GM18517 (cell line): ENCODE measurements around the gene COPS7B.

Experiments
- ATAC-seq: cut with Tn5 transposase; IDR thresholded peaks from one replicate; pipeline ENCODE4 v1.9.1; 2021; ENCODE audit warnings: mild to moderate bottlenecking, moderate library complexity; ENCODE audit not compliant: unreplicated experiment

The COPS7B gene

DNA sequence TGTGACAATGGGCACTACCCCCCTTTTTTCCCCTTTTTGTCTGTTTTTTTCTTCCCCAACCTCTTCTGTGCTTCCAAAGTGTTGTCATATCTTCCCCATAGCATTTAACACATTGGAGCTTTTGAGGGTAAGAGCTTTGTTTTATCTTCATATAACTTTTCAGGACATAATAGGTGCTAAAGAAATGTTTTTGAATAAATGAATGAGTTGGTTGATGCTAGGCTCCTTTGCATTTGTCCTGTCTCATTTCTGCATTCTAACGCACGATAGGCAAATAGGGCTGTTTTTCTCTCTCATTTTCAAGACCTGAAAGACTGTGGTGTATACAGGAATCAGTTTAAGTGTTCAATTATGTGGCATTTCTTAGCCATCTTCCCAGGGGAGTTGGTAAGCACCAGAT, 832 bp upstream of the COPS7B start:
- ATAC-seq, result no peak

DNA sequence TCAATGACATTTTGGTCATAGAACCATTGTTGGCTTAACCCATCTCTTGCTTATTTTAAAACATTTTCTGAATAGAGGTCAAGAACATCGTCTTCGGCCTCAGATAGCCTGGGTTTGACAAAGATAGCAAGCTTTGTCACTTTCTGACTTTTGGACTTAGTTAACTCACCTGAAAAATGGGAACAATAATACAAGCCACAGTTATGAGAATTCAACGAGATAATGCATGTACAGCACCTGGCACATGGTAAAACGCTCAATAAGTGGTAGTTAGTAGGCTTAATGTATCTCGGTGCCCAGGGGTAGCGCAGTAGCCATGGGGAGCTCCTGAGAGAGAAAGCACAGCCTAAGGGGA, 446 bp upstream of the COPS7B start:
- ATAC-seq, result no peak

DNA sequence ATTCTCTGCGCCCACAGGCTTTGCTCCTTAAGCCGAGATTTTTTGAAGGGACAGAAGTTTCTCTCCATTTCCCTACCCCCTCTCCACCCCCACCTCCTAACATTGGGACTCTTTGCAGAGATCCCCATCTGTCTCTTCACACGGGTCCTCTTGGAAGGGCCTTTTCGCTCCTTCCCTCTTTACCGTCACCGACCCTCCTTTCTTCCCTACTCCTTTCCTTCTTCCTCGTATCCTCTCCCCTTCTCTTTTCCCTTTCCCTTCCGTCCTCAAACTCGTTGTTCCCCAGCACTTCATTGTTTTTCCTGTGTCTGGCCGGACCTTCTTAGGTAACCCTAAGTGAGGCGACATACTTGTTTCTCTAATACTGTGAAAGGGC, 660 bp downstream of the COPS7B start:
- no peak for ATAC-seq

DNA sequence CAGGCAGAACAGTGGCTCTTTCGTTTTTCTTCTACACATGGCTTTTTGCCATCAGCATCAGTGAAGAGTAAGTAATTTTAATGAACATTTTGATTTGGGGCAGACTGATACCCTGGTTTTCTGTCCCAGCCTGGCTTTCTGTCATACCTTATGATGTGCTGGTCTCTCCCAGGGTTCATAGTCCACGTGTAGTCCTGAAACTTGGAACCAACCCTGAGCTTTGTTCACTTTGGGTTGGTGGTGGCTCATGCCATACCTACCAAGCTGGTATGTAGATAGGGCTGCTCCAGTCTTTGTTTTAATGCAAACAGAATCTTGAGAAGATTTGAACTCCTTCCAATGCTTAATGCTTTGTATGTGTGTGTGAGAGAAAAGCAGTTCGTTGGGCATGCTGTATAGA, 4.9 kb downstream of the COPS7B start:
- no peak for ATAC-seq

DNA sequence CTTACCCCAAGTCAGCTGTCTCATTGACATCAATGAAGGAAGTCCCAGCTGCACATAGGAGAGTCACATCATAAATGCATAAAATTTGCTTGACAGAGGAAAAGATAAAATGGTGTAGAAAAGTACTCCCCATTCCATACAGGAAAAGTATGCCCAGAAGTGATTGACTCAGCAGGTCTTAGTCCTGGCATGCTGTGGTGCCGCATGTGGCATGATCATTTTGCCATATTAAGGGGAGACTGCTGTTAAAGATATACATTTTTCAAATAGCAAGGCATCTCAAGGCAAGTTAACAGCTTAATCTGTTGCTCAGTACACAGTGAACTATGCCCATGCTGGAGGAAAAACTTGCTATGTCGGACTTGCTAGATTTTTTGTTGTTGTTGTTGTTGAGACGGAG, 8.1 kb downstream of the COPS7B start:
- ATAC-seq, result no peak

DNA sequence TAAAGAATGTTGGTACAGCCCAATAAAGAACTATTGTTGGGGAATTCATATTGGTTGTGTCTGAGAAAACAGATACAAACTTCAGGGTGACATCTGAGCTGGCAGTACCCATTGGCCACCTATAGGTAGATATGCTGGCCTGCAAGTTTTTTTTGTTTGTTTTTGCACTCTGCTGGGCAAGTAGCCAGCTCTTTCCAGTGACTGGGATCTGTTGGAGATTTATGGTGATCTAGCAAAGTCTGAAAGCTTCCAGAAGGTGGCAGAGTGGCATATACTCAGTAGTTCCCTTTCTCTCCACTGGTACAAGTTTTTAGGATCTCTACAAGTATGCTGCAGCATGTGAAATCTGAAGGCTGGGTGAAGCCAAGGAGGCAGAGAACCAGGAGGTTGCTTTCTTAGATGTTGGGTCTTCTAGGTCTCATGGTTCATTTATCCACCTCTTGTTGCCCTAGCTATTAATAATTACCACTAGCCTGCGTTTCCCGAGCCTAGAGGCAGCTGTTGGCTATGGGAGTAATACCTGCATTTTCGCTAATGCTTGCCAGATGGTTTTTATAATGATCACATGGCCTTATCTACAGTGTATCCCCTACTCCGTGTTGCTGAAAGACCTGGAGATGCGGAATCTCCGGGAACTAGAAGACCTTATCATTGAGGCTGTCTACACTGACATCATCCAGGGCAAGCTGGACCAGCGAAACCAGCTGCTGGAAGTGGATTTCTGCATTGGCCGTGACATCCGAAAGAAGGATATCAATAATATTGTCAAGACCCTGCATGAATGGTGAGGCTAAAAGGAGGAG, 9.5 kb downstream of the COPS7B start:
- no peak for ATAC-seq

DNA sequence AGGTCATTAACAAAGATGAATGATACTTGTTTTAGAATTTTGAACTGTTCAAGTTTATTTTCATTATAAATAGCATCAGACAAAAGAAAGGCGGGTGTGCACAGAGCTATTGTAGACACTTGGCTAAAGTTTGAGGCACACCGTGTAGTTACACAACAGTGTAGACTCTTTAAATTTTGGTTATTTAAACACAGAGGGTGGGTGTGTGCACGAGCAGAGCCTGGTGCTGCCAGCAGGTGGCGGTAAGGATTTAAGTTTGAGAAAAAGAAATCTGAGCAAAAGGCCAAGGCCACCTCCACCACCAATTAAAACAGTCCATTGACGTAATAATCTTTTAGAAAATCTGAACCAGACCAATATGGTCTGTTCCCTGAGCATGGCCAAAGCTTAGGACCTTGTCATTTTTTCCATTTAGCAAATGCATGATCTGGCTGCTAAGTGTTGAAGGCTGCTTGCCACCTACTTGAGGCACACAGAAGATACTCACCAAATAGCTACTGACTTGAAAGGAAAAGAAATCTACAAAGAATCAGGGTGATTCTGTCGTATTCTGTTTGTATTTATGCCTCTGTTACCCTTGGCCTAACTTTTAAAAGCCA, 14.3 kb downstream of the COPS7B start:
- ATAC-seq, result no peak

DNA sequence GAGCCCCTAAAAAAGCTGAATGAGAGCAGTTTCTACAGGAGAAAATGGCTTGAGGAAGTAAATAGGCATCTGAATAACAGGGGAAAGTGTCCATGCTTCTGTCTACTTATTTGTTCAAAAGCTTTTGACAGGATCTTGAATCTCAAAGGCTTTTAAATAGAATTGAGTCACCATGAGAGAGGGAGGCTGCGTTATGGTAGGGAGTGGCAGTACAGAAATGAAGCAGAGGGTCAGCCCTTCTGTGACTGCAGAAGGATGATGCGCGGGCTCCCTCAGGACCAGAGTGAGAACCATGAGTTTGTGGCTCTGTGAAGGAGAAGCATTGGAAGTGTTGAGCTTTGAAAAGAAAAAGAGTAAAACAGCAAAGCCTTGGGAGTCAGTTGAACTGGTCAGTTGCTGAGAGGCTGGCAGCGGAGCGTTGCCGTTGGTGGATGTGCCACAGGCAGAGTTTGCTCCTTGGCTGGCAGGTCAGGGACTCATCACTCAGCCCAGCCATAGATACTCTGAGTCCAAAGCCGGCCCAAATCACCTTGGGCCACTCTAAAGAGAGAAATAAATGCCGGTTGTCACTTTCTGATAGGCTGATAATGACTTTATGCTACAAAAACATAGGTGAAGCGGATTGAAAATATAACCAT, 17.4 kb downstream of the COPS7B start:
- no peak for ATAC-seq

DNA sequence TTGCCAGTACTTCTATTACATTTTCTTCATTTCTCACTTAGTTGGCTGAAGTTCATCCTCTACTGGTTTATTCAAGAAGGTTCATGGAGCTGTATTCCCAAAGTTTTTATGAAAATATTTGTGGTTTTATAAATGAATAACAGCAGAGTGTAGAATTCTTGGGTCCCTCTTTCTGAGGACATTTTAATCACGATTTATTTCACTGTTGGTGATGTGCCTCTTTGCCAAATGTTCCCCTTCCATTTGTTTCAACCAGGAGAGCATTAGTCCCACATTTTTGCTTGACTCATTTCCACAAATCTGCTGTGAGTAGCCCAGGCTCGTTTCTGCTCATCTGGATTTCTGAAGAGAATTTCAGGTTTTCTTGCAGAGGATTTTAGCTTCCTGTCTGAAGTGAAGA, 20.8 kb downstream of the COPS7B start:
- no peak for ATAC-seq

DNA sequence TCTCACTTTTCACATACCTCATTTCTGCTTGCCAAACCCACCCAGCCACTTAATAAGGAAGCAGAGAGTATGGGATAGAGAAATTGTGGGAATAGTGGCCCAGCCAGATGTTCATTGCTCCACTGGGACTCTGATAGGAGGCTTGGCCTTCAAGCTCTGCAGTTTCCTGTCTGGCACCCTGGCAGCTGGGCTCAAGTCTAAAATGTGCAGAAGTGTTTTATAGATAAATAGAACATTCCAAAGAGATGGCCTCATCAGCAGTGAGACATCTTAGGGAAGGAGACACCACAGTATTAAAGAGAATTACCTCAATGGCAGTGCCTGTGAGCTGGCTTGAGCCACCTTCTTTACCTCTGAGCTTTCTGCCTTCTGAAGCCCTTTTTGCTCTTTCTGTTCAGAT, 24.7 kb downstream of the COPS7B start:
- no peak for ATAC-seq

DNA sequence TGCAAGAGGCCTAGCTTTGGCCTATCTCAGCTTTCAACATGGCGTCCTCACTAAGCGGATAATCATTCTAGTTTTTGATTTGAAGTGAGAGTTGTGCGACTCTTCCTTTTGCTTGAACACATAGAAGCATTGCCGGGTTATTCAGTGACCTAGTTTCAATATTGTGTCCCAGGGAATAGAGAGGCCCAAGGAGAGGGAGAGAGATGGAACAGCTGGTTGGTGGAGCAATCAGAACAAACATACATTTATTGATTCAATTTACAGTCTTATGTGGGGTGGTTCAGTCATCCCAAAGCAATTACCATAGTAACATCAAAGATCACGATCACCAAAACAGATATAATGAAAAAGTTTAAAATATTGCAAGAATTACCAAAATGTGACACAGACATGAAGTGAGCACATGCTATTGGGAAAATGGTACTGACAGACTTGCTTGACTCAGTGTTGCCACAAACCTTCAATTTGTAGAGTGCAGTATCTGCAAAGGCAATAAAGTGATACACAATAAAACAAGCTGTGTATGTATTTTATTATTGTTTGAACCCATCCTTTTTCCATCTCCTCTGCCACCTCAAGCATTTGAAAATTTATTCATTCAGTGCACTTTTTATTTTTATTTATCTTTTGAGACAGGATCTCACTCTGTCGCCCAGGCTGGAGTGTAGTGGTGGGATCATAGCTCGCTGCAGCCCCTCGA, 30.2 kb downstream of the COPS7B start:
- no peak for ATAC-seq

DNA sequence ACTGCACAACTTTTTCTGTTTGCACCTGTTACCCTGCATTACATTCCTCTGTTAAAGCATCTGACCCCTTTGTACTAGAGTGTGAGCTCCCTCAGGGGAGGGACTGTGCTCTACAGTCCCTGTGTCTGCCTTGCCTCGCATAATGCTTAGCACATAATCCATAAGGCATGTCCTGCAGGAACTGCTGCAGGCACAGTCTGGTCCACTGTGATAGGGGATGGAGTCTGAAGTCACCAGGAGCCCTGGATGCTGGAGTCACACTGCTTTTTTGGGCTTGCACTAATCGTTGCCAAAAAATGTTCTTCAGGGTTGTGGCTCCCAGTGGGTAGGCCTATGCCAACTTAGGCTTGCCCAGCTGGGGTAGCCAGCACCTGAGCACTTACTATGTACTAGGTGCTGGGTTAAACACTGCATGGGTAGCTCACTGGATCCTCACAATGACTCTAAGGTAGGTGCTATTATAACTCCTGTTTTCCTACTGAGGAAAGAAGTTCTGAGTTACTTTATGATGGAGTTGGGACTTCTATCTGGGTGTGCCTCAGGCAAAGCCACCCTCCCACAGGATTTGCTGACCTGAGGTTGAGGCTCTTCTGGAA, 33.3 kb downstream of the COPS7B start:
- ATAC-seq, result no peak

DNA sequence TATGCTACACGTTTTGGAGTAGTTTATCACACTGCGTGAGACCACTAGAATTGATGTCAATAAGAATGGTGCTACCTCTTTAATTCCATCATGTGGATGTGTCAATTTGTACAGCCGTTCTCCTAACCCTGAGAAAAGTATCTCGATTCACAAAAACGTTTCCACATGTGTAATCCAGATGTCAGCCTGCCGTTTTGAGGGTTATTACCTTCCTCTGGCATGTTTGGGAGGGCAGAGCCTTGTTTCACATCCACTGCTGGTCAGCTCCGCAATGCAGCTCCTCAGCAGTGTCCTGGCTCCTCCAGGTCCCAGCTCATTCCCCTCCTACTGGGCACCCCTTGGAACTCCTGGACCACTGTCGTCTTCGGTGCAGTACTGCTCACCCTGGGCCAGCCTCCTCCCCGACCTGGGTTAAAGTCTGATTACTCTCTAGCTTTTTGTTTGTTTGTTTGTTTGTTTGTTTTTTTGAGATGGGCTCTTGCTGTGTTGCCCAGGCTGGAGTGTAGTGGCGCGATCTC, 34.6 kb downstream of the COPS7B start:
- no peak for ATAC-seq

DNA sequence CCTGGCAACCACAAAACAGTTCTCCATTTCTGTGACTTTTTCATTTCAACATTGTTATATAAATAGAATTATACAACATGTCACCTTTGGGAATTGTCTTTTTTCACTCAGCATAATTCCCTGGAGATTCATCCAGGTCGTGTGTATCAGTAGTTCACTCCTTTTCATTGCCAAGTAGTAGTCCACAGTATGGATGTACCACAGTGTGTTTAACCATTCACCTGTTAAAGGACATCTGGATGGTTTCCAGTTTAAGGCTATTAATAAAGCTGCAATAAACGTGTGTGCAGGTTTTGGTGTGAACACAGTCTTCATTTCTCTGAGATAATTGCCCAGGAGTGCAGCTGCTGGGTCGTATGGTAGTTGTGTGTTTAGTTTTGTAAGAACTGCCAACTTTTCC, 35.7 kb downstream of the COPS7B start:
- ATAC-seq, result no peak

DNA sequence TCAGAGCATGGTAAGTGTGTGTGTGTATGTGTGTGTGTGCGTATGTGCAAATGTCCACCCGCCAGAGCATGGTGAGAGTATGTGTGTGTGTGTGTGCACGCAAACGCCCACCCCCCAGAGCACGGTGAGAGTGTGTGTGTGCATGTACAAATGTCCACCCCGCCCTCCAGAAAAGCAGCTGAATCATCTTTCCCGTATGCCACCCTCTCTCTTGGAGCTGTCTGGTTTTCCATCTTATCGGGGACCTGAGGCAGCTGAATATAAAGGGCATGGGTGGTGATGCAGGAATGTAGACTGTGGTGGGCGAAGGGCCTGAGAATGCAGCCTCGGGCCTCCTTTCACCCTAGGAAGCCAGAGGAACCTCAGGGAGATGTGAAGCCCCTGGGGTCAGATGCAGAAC, 66.9 kb downstream of the COPS7B start:
- ATAC-seq, result no peak

DNA sequence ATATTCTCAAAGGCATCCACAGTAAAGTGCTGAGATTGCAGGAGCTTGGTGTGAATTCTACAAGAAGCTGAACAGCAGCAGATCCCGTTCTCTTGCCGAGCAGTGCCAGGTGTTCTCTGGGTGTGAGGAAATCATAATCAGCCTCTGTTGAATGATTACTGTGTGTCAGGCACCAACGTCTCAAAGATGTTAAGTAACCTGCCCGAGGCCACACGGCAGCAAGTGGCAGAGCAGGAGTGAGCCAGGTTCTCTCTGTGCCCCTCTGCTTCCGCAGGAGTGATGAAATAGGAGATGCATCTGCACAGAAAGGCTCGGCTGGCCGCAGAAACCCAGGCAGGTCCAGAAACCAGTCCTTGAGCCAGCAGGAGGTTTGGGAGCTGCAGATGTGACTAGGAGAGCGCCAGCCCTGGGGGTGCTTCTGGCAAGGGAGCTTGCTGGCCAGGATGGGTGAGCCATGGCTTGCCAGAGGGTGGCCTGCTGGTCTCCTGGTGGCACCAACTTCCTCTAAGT, 68.4 kb downstream of the COPS7B start:
- ATAC-seq, result no peak

DNA sequence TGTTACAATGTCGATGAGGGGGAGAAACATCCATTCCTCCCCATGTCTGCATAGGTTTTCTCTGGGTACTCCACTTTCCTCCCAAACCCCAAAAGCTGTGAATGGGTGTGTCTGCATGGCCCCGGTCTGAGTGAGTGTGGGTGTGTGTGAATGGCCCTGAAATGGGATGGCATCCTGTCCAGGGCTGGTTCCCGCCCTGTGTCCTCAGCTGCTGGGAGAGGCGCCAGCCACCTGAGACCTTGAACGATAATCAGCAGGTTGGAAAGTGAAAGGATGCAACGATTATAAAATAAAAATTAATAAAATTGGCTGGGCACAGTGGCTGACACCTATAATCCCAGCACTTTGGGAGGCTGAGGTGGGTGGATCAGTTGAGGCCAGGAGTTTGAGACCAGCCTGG, 70.7 kb downstream of the COPS7B start:
- ATAC-seq, result no peak
